Measurements from ENCODE around the gene NME5.

Gene NME5

DNA sequence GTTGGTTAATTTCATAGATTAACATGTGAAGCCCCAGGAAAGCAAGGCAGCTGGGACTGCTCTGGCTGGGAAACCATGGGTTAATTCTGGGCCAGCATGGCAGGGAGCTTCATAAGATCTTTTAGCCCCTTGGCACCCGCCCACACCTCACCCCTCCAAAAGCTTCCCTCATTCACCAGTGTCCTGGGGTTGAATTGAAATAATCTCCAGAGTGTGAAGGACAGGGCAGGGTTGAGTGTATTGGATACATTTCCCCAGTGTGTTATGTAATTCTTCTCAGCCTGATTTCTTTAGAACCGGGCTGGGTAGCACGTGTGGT lies 36.0 kb downstream of the NME5 start:
- TF ChIP-seq, protein P1, sequence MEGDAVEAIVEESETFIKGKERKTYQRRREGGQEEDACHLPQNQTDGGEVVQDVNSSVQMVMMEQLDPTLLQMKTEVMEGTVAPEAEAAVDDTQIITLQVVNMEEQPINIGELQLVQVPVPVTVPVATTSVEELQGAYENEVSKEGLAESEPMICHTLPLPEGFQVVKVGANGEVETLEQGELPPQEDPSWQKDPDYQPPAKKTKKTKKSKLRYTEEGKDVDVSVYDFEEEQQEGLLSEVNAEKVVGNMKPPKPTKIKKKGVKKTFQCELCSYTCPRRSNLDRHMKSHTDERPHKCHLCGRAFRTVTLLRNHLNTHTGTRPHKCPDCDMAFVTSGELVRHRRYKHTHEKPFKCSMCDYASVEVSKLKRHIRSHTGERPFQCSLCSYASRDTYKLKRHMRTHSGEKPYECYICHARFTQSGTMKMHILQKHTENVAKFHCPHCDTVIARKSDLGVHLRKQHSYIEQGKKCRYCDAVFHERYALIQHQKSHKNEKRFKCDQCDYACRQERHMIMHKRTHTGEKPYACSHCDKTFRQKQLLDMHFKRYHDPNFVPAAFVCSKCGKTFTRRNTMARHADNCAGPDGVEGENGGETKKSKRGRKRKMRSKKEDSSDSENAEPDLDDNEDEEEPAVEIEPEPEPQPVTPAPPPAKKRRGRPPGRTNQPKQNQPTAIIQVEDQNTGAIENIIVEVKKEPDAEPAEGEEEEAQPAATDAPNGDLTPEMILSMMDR (IDR thresholded peaks at IDR 0.05; ENCODE audit: borderline replicate concordance, control extremely low read depth, extremely low read depth, insufficient read depth, missing control alignments) = no peak
- DNase-seq (ENCODE audit: low spot score) = no peak

DNA sequence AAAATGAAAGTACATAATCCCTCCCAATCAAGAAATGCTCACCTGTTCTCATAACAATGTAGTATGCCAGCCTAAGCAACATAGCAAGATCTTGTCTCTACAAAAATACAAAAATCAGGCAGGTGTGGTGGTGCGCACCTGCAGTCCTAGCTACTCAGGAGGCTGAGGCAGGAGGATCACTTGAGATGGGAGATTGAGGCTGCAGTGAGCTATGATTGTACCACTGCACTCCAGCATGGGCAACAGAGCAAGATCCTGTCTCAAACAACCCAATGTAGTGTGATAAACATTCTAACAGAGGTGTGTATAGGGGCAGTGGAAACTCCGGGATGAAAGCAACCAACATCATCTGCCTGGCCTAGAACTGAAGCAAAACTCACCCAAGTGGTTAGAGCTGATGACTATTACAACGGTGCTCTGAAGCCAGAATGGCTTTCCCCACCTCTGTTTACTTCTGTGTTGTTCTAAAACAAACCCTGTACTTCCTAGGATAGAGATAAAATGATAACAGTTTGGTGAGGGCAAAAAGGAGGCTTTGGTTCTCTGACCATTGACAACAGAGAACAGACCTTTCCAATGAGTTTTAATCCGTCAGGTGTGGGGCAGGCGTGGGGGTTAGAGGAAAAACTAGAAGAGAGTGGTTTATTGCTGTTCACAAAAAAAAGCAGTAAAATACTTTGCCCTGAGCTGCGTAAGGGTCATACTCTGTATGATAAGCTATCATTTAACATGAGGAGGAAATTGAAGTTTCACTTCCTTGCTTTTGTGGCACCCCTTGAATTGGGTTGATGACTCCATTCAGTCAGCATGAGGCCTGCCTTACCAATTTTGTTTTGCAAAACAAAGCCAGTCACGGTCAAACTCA lies 36.5 kb downstream of the NME5 start:
- DNase-seq (ENCODE audit: low spot score) = no peak
- in situ Hi-C loops (cut with MboI; ENCODE audit: low sequenced_read_pairs, unreplicated experiment) = no loop called here
- TF ChIP-seq, protein P1 (IDR thresholded peaks at IDR 0.05; ENCODE audit: borderline replicate concordance, control extremely low read depth, extremely low read depth, insufficient read depth, missing control alignments) = no peak

More for the DNA sequence above, 36.0 kb downstream of the NME5 start:
- in situ Hi-C loops (cut with MboI; ENCODE audit: low sequenced_read_pairs, unreplicated experiment) = no loop called here

DNA sequence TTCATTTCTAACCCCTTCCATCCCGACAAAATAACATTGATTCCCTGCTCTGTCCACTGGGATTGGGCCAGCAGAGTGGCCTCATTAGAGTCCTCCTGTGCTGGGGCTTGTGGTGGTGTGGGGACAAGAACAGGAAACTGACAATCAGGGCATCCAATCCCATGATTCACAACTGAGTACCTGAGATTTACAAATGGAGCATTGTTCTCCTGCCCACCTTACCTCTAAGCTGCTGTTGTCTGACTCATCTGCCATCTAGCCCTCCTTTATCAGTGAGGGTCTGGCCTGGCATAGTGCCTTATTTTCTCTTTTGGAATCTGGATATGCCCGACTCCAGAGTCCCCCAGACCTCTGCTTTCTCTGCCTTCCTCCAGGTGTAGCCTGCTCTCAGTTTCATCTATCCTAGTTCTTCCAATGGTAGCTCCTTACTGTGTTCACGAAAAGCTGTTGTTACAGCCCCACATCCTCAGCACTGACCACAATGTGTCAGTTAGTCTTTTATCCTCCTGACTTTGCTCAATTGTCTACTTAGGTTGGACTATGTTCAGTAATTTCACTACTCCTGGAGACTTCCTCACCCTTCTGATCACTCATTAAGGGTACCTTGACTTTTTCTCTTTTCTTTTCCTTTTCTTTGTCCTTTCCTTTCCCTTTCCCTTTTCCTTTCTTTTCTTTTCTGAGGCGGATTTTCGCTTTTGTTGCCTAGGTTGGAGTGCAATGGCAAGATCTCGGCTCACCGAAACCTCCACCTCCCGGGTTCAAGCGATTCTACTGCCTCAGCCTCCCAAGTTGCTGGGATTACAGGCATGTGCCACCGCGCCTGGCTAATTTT lies 42.0 kb downstream of the NME5 start:
- TF ChIP-seq, protein P1 (IDR thresholded peaks at IDR 0.05; ENCODE audit: borderline replicate concordance, control extremely low read depth, extremely low read depth, insufficient read depth, missing control alignments) = no peak
- DNase-seq (ENCODE audit: low spot score) = no peak
- in situ Hi-C loops (cut with MboI; ENCODE audit: low sequenced_read_pairs, unreplicated experiment) = no loop called here

DNA sequence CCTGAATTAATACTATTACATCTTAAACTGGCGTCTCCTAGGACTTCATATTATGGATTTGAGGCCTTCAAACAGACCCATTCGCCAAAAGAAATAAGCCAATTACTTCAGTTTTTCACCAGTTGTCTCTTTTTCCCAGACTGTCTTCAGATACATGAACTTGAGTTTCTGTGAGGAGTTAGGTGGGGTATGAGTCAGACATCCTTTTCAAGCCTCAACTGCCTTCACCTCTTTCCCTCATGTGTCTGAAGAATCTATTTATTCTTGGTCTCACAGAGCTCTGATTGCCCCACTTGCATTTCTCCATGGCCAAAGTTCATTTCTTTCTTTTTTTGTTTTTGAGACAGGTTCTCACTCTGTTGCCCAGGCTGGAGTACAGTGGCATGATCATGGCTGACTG lies 42.9 kb downstream of the NME5 start:
- in situ Hi-C loops (cut with MboI; ENCODE audit: low sequenced_read_pairs, unreplicated experiment) = no loop called here
- TF ChIP-seq, protein P1 (IDR thresholded peaks at IDR 0.05; ENCODE audit: borderline replicate concordance, control extremely low read depth, extremely low read depth, insufficient read depth, missing control alignments) = no peak
- no peak for DNase-seq (ENCODE audit: low spot score)

DNA sequence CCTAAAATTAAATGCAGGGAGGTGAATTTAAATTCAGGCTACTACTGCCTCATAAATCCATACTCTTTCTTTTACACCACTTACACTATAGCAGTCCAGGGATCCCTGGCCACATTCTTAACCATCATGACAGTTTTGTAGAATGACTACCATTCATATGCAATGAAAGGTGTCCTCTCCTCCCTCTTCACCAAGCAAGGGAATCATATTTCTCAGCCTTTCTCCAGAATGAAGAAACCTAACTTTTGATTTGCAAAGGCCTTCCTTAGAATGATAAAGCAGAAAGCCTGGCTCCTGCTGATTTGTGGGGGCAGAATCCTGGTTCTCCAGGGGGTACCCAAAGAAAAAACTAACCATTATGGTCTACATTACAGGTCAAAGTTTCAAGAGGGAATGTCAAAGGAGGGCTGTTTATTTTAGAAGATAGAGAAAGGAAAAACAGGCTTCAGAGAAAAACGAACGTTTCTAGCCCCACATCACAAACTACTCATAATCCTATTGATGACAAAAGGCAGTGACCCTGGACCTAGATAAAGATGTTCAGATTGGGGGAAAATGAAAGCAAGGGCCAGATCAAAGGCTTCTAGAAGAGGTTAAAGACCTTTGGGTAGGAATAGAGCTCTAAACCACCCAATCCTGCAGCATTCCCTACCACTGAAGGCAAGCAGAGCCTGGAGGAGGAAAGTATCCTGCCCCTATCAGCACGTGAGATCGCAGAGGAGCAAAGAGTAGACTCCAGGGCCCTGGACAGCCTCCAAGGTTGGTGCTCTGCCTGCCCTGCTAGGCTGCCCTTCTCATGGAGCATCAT lies 43.9 kb downstream of the NME5 start:
- TF ChIP-seq, protein P1 (IDR thresholded peaks at IDR 0.05; ENCODE audit: borderline replicate concordance, control extremely low read depth, extremely low read depth, insufficient read depth, missing control alignments) = no peak
- in situ Hi-C loops (cut with MboI; ENCODE audit: low sequenced_read_pairs, unreplicated experiment) = no loop called here
- DNase-seq (ENCODE audit: low spot score) = no peak

DNA sequence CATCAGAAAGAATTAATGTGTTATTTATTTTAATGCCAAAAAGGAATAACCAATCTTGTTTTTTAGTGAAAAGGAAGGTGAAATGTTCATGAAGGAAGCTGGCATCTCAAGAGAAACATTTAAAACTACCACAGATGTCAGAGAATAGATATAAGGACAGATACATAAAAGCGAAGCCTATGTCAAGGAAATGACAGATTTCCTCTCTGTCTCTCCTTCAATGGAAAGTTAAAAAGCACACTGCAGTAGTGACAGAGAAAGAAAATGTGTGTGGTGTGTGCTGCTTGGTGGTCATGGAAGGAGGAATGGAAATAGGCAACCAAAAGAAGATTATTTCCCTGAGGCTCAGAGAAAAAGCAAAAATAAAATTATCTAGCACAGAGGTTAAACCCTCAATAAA lies 46.2 kb downstream of the NME5 start:
- TF ChIP-seq, protein P1 (IDR thresholded peaks at IDR 0.05; ENCODE audit: borderline replicate concordance, control extremely low read depth, extremely low read depth, insufficient read depth, missing control alignments) = no peak
- no peak for DNase-seq (ENCODE audit: low spot score)
- in situ Hi-C loops (cut with MboI; ENCODE audit: low sequenced_read_pairs, unreplicated experiment) = no loop called here

Data from GM13976 (cell line).